ENCODE measurements around the gene ARFRP1.
"Not testable (repeated sequence)": the region's sequence is repeated elsewhere in the genome, so short reads cannot be mapped to it uniquely, and the experiment has no call there.

ARFRP1 gene

DNA sequence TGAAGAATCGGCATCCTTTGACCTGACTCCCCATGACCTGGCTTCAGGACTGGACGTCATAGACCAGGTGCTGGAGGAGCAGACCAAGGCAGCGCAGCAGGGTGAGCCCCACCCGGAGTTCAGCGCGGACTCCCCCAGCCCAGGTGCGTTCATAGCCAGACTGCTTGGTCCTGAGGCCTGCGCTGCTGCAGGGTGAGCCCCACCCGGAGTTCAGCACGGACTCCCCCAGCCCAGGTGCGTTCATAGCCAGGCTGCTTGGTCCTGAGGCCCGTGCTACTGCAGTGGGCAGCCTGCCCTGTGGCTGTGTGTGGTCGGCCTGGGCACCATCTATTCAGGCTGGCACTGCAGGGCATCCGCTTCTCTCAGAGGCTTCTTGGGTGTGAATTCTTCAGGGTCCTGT lies 33.8 kb downstream of the ARFRP1 start:
- H3K36me3 ChIP-seq (ENCODE audit: insufficient read depth, low read length) = peaks cover 29% of the 10 kb centered on the region
- no peaks in the 10 kb centered on the region for H3K9me3 ChIP-seq (ENCODE audit: low read length)
- H3K27me3 ChIP-seq (ENCODE audit: insufficient read depth, low read length) = no peaks in the 10 kb centered on the region
- H3K9ac ChIP-seq (ENCODE audit: low read length) = no peak overlapping the region
- H3K4me1 ChIP-seq (ENCODE audit: insufficient read depth, low read length, severe bottlenecking) = no peaks in the 10 kb centered on the region
- TF ChIP-seq, protein P1, sequence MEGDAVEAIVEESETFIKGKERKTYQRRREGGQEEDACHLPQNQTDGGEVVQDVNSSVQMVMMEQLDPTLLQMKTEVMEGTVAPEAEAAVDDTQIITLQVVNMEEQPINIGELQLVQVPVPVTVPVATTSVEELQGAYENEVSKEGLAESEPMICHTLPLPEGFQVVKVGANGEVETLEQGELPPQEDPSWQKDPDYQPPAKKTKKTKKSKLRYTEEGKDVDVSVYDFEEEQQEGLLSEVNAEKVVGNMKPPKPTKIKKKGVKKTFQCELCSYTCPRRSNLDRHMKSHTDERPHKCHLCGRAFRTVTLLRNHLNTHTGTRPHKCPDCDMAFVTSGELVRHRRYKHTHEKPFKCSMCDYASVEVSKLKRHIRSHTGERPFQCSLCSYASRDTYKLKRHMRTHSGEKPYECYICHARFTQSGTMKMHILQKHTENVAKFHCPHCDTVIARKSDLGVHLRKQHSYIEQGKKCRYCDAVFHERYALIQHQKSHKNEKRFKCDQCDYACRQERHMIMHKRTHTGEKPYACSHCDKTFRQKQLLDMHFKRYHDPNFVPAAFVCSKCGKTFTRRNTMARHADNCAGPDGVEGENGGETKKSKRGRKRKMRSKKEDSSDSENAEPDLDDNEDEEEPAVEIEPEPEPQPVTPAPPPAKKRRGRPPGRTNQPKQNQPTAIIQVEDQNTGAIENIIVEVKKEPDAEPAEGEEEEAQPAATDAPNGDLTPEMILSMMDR (IDR thresholded peaks at IDR 0.05; ENCODE audit: low read length) = no peak
- TF ChIP-seq EZH2 (IDR thresholded peaks at IDR 0.05; ENCODE audit: borderline replicate concordance, low read length) = no peak
- no peaks in the 10 kb centered on the region for H3K79me2 ChIP-seq (ENCODE audit: insufficient read depth, low read length)
- no peak overlapping the region for H2AFZ ChIP-seq (ENCODE audit: low read length)
- H3F3A ChIP-seq (ENCODE audit: insufficient read depth, low read length) = no peaks in the 10 kb centered on the region
- H3K4me2 ChIP-seq (ENCODE audit: low read length) = no peak overlapping the region
- no peak overlapping the region for H3K27ac ChIP-seq (ENCODE audit: low read depth, low read length, poor library complexity, severe bottlenecking)
- H4K20me1 ChIP-seq (ENCODE audit: insufficient read depth, low read length) = no peaks in the 10 kb centered on the region
- no peak overlapping the region for H3K4me3 ChIP-seq (ENCODE audit: low read depth, low read length, poor library complexity, severe bottlenecking)
- no peaks in the 10 kb centered on the region for H3K9me2 ChIP-seq (ENCODE audit: low read depth, low read length)

DNA sequence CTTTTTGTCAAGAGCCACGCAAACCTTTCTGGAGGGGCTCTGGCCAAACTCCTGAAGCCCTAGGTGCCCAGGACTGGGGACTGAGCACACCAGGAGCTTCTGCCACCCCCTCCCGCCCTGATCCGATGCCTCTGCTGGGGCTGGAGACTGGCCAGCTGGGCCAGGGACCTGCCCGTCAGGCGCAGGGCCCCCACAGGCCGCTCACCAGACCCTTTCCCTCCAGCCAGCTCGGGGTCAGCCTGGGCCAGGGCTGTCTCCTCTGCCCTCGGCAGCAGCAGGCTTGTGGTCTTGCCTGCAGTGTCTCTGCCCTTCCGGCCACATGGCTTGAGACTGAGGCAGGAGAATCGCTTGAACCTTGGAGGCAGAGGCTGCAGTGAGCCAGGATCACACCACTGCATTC lies 35.1 kb downstream of the ARFRP1 start:
- Histone ChIP-seq H3K36me3 (ENCODE audit: insufficient read depth, low read length) (peaks cover 37% of the 10 kb centered on the region), H3K4me3 (ENCODE audit: low read depth, low read length, poor library complexity, severe bottlenecking) (no peak overlapping the region), H3K9me3 (ENCODE audit: low read length) (no peaks in the 10 kb centered on the region), H2AFZ (ENCODE audit: low read length) (no peak overlapping the region), H3K4me2 (ENCODE audit: low read length) (no peak overlapping the region), H3K79me2 (ENCODE audit: insufficient read depth, low read length) (no peaks in the 10 kb centered on the region), H3K27me3 (ENCODE audit: insufficient read depth, low read length) (no peaks in the 10 kb centered on the region), H3F3A (ENCODE audit: insufficient read depth, low read length) (no peaks in the 10 kb centered on the region), H4K20me1 (ENCODE audit: insufficient read depth, low read length) (no peaks in the 10 kb centered on the region), H3K9ac (ENCODE audit: low read length) (no peak overlapping the region), H3K27ac (ENCODE audit: low read depth, low read length, poor library complexity, severe bottlenecking) (no peak overlapping the region), H3K9me2 (ENCODE audit: low read depth, low read length) (no peaks in the 10 kb centered on the region), H3K4me1 (ENCODE audit: insufficient read depth, low read length, severe bottlenecking) (no peaks in the 10 kb centered on the region)
- no peak for TF ChIP-seq EZH2 (IDR thresholded peaks at IDR 0.05; ENCODE audit: borderline replicate concordance, low read length)
- TF ChIP-seq, protein P1 (IDR thresholded peaks at IDR 0.05; ENCODE audit: low read length) = no peak

DNA sequence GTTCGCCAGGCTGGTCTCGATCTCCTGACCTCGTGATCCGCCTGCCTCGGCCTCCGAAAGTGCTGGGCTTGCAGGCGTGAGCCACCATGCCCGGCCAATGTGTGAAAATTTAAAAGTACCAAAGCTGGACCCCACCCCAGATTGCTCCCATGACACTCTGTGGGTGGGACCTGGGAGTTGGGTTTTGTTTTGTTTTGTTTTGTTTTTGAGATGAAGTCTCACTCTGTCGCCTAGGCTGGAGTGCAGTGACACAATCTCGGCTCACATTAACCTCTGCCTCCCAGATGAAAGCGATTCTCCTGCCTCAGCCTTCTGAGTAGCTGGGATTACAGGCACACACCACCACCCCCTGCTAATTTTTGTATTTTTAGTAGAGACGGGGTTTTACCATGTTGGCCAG lies 36.1 kb downstream of the ARFRP1 start:
- H3K9me2 ChIP-seq (ENCODE audit: low read depth, low read length); H3K79me2 ChIP-seq (ENCODE audit: insufficient read depth, low read length); H3K9ac ChIP-seq (ENCODE audit: low read length); H3K4me1 ChIP-seq (ENCODE audit: insufficient read depth, low read length, severe bottlenecking); H3K4me2 ChIP-seq (ENCODE audit: low read length); H3K27me3 ChIP-seq (ENCODE audit: insufficient read depth, low read length); H3K9me3 ChIP-seq (ENCODE audit: low read length); H2AFZ ChIP-seq (ENCODE audit: low read length); H3K4me3 ChIP-seq (ENCODE audit: low read depth, low read length, poor library complexity, severe bottlenecking); H4K20me1 ChIP-seq (ENCODE audit: insufficient read depth, low read length); H3F3A ChIP-seq (ENCODE audit: insufficient read depth, low read length); H3K27ac ChIP-seq (ENCODE audit: low read depth, low read length, poor library complexity, severe bottlenecking): not testable (repeated sequence)
- peaks cover 44% of the 10 kb centered on the region for H3K36me3 ChIP-seq (ENCODE audit: insufficient read depth, low read length)

DNA sequence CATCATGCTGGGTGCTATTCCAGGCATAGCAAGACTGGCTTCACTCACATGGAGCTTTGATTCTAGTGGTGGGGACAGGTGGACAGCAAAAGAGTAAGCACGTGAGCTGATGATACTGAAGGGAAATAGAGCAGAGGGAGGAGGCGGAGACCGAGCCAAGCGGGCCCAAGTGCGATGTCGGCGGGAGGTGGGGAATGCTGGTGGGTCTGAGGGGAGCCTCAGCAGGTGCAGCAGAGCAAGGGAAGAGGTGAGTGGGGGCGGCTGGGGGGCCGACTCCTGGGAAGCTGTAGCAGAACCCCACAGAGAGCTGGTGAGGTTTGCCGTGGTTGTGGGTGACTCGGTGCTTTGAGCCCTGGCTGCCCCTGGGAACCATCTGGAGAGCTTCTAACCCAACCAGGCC lies 39.4 kb downstream of the ARFRP1 start:
- Histone ChIP-seq H3K9ac (ENCODE audit: low read length) (no peak overlapping the region), H3K4me3 (ENCODE audit: low read depth, low read length, poor library complexity, severe bottlenecking) (no peak overlapping the region), H3K9me2 (ENCODE audit: low read depth, low read length) (no peaks in the 10 kb centered on the region), H4K20me1 (ENCODE audit: insufficient read depth, low read length) (no peaks in the 10 kb centered on the region), H3K27me3 (ENCODE audit: insufficient read depth, low read length) (no peaks in the 10 kb centered on the region), H3K4me2 (ENCODE audit: low read length) (no peak overlapping the region), H2AFZ (ENCODE audit: low read length) (no peak overlapping the region), H3F3A (ENCODE audit: insufficient read depth, low read length) (no peaks in the 10 kb centered on the region), H3K9me3 (ENCODE audit: low read length) (no peaks in the 10 kb centered on the region), H3K36me3 (ENCODE audit: insufficient read depth, low read length) (peaks cover 42% of the 10 kb centered on the region), H3K4me1 (ENCODE audit: insufficient read depth, low read length, severe bottlenecking) (no peaks in the 10 kb centered on the region), H3K27ac (ENCODE audit: low read depth, low read length, poor library complexity, severe bottlenecking) (no peak overlapping the region), H3K79me2 (ENCODE audit: insufficient read depth, low read length) (no peaks in the 10 kb centered on the region)
- TF ChIP-seq EZH2 (IDR thresholded peaks at IDR 0.05; ENCODE audit: borderline replicate concordance, low read length) = no peak
- TF ChIP-seq, protein P1 (IDR thresholded peaks at IDR 0.05; ENCODE audit: low read length) = no peak
